SK-N-SH (cell line): Measurements from ENCODE around the gene VAPB. TPM values are rescaled to one million over a fixed set of nuclear protein-coding genes. Genes with fewer than 3 reads are reported as not detected.

Source experiments
- CTCF ChIA-PET: fragments of 300-600, 350-600 bp; formaldehyde crosslinking; extraction: SDS; loops from one replicate; lab custom pipeline; 2021; lab: Yijun Ruan, JAX
- POLR2A ChIA-PET: fragments of 350-600 bp; sonication (Branson Sonifier 250); formaldehyde crosslinking; extraction: SDS; loops from one replicate; lab custom pipeline; 2020; ENCODE audit warnings: antibody characterized with exemption, inconsistent platforms; lab: Yijun Ruan, JAX
- DNase-seq: peaks from one replicate; pipeline ENCODE4 v3.0.0; 2012
- H2AFZ ChIP-seq: fragments of 200-600 bp; sonication (generic); 2 replicates; pipeline ENCODE4 v1.8.1; 2016; ENCODE audit warnings: antibody characterized with exemption, mild to moderate bottlenecking, low read depth
- H3F3A ChIP-seq: fragments of 200-600 bp; sonication (generic); replicated peaks from 2 replicates; pipeline ENCODE3; 2016; ENCODE audit warnings: antibody characterized with exemption, mild to moderate bottlenecking; ENCODE audit not compliant: insufficient read depth
- H3K27ac ChIP-seq, 2 experiments: fragments of 200-500 bp in 1 of 2; fragments of 200-600 bp in 1 of 2; sonication (Bioruptor generic) in 1 of 2; sonication (generic), shearing (Covaris generic) in 1 of 2; 2 replicates each; pipeline versions ENCODE4 v1.5.1 to v1.6.1; 2014 to 2016; ENCODE audit warnings: low read depth in 2 of 2, inconsistent platforms in 1 of 2, low read length in 1 of 2, mild to moderate bottlenecking in 1 of 2, mixed read lengths in 1 of 2
- H3K27me3 ChIP-seq: fragments of 200-600 bp; sonication (generic), shearing (Covaris generic); 2 replicates; pipeline ENCODE4 v1.6.1; 2016; ENCODE audit warnings: mixed run types; ENCODE audit not compliant: insufficient read depth
- H3K36me3 ChIP-seq, 2 experiments: fragments of 200-500 bp in 1 of 2; fragments of 200-600 bp in 1 of 2; sonication (Bioruptor generic) in 1 of 2; sonication (generic) in 1 of 2; replicated peaks in 1 of 2; 2 replicates each; pipeline versions ENCODE3 to v1.5.1; 2014 to 2016; ENCODE audit warnings: low read length in 1 of 2, mild to moderate bottlenecking in 1 of 2; ENCODE audit not compliant: insufficient read depth in 2 of 2, control insufficient read depth in 1 of 2
- H3K4me1 ChIP-seq, 2 experiments: fragments of 200-500 bp in 1 of 2; fragments of 200-600 bp in 1 of 2; sonication (Bioruptor generic) in 1 of 2; sonication (generic), shearing (Covaris generic) in 1 of 2; 2 replicates each; pipeline versions ENCODE4 v1.5.1 to v1.6.1; 2014 to 2016; ENCODE audit warnings: low read depth in 1 of 2, low read length in 1 of 2, mixed run types in 1 of 2; ENCODE audit not compliant: insufficient read depth in 2 of 2, control insufficient read depth in 1 of 2
- H3K4me2 ChIP-seq: fragments of 200-600 bp; sonication (generic), shearing (Covaris generic); 2 replicates; pipeline ENCODE4 v1.6.1; 2017; ENCODE audit warnings: mixed run types
- H3K4me3 ChIP-seq, 2 experiments: fragments of 200-500 bp in 1 of 2; fragments of 200-600 bp in 1 of 2; sonication (Bioruptor generic) in 1 of 2; sonication (generic), shearing (Covaris generic) in 1 of 2; 2 replicates each; pipeline versions ENCODE4 v1.5.1 to v1.8.1; 2014 to 2016; ENCODE audit warnings: low read depth in 2 of 2, inconsistent platforms in 1 of 2, low read length in 1 of 2, mild to moderate bottlenecking in 1 of 2, mixed read lengths in 1 of 2, moderate library complexity in 1 of 2
- H3K79me2 ChIP-seq: fragments of 200-600 bp; sonication (generic); 2 replicates; pipeline ENCODE4 v1.8.1; 2017; ENCODE audit warnings: mild to moderate bottlenecking; ENCODE audit not compliant: insufficient read depth
- H3K9ac ChIP-seq: fragments of 200-600 bp; sonication (generic); 2 replicates; pipeline ENCODE4 v1.6.1; 2017; ENCODE audit warnings: mixed run types
- H3K9me2 ChIP-seq: fragments of 200-600 bp; sonication (generic); 2 replicates; pipeline ENCODE4 v1.6.1; 2017; ENCODE audit warnings: mixed run types
- H3K9me3 ChIP-seq: fragments of 200-600 bp; sonication (generic); 2 replicates; pipeline ENCODE4 v1.6.1; 2017; ENCODE audit warnings: mixed run types, mild to moderate bottlenecking, moderate library complexity
- H4K20me1 ChIP-seq: fragments of 200-600 bp; sonication (generic); 2 replicates; pipeline ENCODE4 v1.6.1; 2017; ENCODE audit warnings: mild to moderate bottlenecking, mixed run types; ENCODE audit not compliant: insufficient read depth
- ELF1 ChIP-seq: IDR thresholded peaks from 2 replicates; pipeline ENCODE4 v1.4.0; 2012
- EP300 ChIP-seq, 2 experiments: IDR thresholded peaks; 2 replicates each; pipeline versions ENCODE4 v1.4.0 to v1.6.1; 2012; ENCODE audit warnings: borderline replicate concordance in 1 of 2, low read depth in 1 of 2, low read length in 1 of 2
- EZH2phosphoT487 ChIP-seq: fragments of 200-600 bp; sonication (generic); IDR thresholded peaks from 2 replicates; pipeline ENCODE4 v1.6.1; 2017; ENCODE audit warnings: low read depth, mixed run types, mild to moderate bottlenecking, antibody characterized with exemption, moderate library complexity, borderline replicate concordance
- FOXJ3 ChIP-seq: sonication (generic); formaldehyde crosslinking; IDR thresholded peaks from 2 replicates; pipeline ENCODE4 v1.5.1; 2020; ENCODE audit warnings: mild to moderate bottlenecking, missing genetic modification reagents
- GABPA ChIP-seq: IDR thresholded peaks from 2 replicates; pipeline ENCODE4 v1.4.0; 2012; ENCODE audit warnings: low read depth, mild to moderate bottlenecking
- IRF3 ChIP-seq: fragments of 150-350 bp; IDR thresholded peaks from 2 replicates; pipeline ENCODE4 v1.6.1; 2016; ENCODE audit warnings: mild to moderate bottlenecking, low read depth, low read length
- MEF2A ChIP-seq: IDR thresholded peaks from 2 replicates; pipeline ENCODE4 v1.4.0; 2012; ENCODE audit warnings: low read depth, borderline replicate concordance
- MXI1 ChIP-seq: IDR thresholded peaks from 2 replicates; pipeline ENCODE4 v1.6.1; 2012; ENCODE audit warnings: mild to moderate bottlenecking, low read depth, low read length, improper control_type of control experiment
- NFIC ChIP-seq: IDR thresholded peaks from 2 replicates; pipeline ENCODE4 v1.4.0; 2012; ENCODE audit warnings: borderline replicate concordance
- NRF1 ChIP-seq: IDR thresholded peaks from 2 replicates; pipeline ENCODE4 v1.6.1; 2012; ENCODE audit warnings: low read depth, mild to moderate bottlenecking, low read length
- RCOR1 ChIP-seq: fragments of 150-350 bp; IDR thresholded peaks from 2 replicates; pipeline ENCODE4 v1.6.1; 2017; ENCODE audit warnings: antibody characterized with exemption, low read length
- RFX5 ChIP-seq: IDR thresholded peaks from 2 replicates; pipeline ENCODE4 v1.6.1; 2012; ENCODE audit warnings: mild to moderate bottlenecking, improper control_type of control experiment, low read length
- TAF1 ChIP-seq: IDR thresholded peaks from 2 replicates; pipeline ENCODE4 v1.6.1; 2012; ENCODE audit warnings: low read depth, mild to moderate bottlenecking, low read length, moderate library complexity, borderline replicate concordance
- whole genome bisulfite sequencing: methylation state at CpG from one replicate; pipeline ENCODE4 v1.1.6; 2017; ENCODE audit warnings: low lambda C conversion rate; 5-methylcytosine and 5-hydroxymethylcytosine counted together
- polyA plus RNA-seq, 3 experiments: library from polyadenylated mRNA; depleted of rRNA; stranded (reverse); fragments of >200 nt; gene quantifications; 2 replicates each; pipeline ENCODE4 v1.2.3, GENCODE V29; 2012
- TF ChIP-seq, protein P1 (sequence below): fragments of 200-600 bp; sonication (generic); IDR thresholded peaks from 2 replicates; pipeline ENCODE4 v1.6.1; 2017; ENCODE audit warnings: antibody characterized with exemption, mild to moderate bottlenecking, moderate library complexity
- TF ChIP-seq, protein P2 (sequence below): IDR thresholded peaks from 2 replicates; pipeline ENCODE4 v1.4.0; 2012; ENCODE audit warnings: low read depth

Gene VAPB
- polyA plus RNA-seq, 1 of the 3 experiments (the other 2 are of a cell fraction) = 16.9 TPM

GRCh38 chr20:58402305-58402704 is 13.3 kb downstream of the VAPB start:
- no peak for DNase-seq
- CTCF ChIA-PET = no interaction called here
- POLR2A ChIA-PET = no interaction called here
- Histone ChIP-seq H3K27ac (no peak overlapping the region), H3K9ac (no peak overlapping the region), H4K20me1 (peaks cover 90% of the 10 kb centered on the region), H3K4me2 (no peak overlapping the region), H3F3A (peaks cover 16% of the 10 kb centered on the region), H2AFZ (no peak overlapping the region), H3K79me2 (peaks cover 99% of the 10 kb centered on the region), H3K27me3 (no peaks in the 10 kb centered on the region), H3K4me1 (peaks cover 0 to 10% of the 10 kb centered on the region in 2 experiments; a peak in 2 of 4 replicates), H3K9me3 (no peaks in the 10 kb centered on the region), H3K9me2 (no peaks in the 10 kb centered on the region), H3K36me3 (peaks cover 0 to 11% of the 10 kb centered on the region in 2 experiments), H3K4me3 (no peak overlapping the region)
- WGBS = 76% methylated on average over 5 of the region's 5 CpGs
- TF ChIP-seq NRF1 (no peak), MEF2A (no peak)
- TF ChIP-seq, protein P1, sequence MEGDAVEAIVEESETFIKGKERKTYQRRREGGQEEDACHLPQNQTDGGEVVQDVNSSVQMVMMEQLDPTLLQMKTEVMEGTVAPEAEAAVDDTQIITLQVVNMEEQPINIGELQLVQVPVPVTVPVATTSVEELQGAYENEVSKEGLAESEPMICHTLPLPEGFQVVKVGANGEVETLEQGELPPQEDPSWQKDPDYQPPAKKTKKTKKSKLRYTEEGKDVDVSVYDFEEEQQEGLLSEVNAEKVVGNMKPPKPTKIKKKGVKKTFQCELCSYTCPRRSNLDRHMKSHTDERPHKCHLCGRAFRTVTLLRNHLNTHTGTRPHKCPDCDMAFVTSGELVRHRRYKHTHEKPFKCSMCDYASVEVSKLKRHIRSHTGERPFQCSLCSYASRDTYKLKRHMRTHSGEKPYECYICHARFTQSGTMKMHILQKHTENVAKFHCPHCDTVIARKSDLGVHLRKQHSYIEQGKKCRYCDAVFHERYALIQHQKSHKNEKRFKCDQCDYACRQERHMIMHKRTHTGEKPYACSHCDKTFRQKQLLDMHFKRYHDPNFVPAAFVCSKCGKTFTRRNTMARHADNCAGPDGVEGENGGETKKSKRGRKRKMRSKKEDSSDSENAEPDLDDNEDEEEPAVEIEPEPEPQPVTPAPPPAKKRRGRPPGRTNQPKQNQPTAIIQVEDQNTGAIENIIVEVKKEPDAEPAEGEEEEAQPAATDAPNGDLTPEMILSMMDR = no peak

- Histone ChIP-seq H3K79me2 (peaks cover 99% of the 10 kb centered on the region), H3K9me3 (no peaks in the 10 kb centered on the region), H3K4me3 (no peak overlapping the region), H2AFZ (no peak overlapping the region), H3F3A (peaks cover 20% of the 10 kb centered on the region), H3K27me3 (no peaks in the 10 kb centered on the region), H3K4me2 (no peak overlapping the region), H3K4me1 (peaks cover 0 to 14% of the 10 kb centered on the region in 2 experiments; a peak in 3 of 4 replicates), H3K27ac (no peak overlapping the region), H4K20me1 (peaks cover 86% of the 10 kb centered on the region), H3K9ac (no peak overlapping the region), H3K9me2 (no peaks in the 10 kb centered on the region), H3K36me3 (peaks cover 0 to 8% of the 10 kb centered on the region in 2 experiments)
- no peak for TF ChIP-seq ELF1
- no peak for TF ChIP-seq GABPA
- no peak for TF ChIP-seq IRF3
- TF ChIP-seq RFX5 = no peak
- TF ChIP-seq EZH2phosphoT487 = no peak
- no peak for TF ChIP-seq FOXJ3 (CRISPR knock-in tag)
- no peak for TF ChIP-seq NFIC
- TF ChIP-seq MXI1 = no peak
- TF ChIP-seq, protein P2, sequence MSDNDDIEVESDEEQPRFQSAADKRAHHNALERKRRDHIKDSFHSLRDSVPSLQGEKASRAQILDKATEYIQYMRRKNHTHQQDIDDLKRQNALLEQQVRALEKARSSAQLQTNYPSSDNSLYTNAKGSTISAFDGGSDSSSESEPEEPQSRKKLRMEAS = no peak
- TF ChIP-seq TAF1 = no peak
- no peak for TF ChIP-seq EP300 (IDR thresholded peaks at IDR 0.05; ENCODE audit: borderline replicate concordance in 1 of 2, low read depth in 1 of 2, low read length in 1 of 2)
- no peak for TF ChIP-seq RCOR1
- WGBS = 97% methylated on average over 5 of the region's 5 CpGs
- ChIA-PET CTCF (interaction anchor here (1.0 kb wide), 1 partner anchor 18 kb away, joined by 3 read pairs; no protein-coding TSS in a partner anchor), POLR2A (no interaction called here)
- no peak for DNase-seq
These were observed 13.8 kb downstream of the VAPB start for GRCh38 chr20:58402827-58403226.
